Mesenchymal stem cell (in vitro differentiated cells and primary cell): Measurements from ENCODE around the gene MPDU1.

Experiments used
- DNase-seq: peaks from one replicate; pipeline ENCODE4 v3.0.0-alpha.2; 2013
- H2AFZ ChIP-seq: one replicate; pipeline ENCODE4 v1.6.1; 2013; ENCODE audit warnings: low read depth, mild to moderate bottlenecking, control low read depth, inconsistent platforms, low read length, moderate library complexity
- H2AK5ac ChIP-seq: 2 replicates; pipeline ENCODE4 v1.6.1; 2013; ENCODE audit warnings: low read length, moderate library complexity, mild to moderate bottlenecking, inconsistent platforms; ENCODE audit not compliant: severe bottlenecking
- H2BK120ac ChIP-seq: one replicate; pipeline ENCODE4 v1.6.1; 2013; ENCODE audit warnings: low read depth, mild to moderate bottlenecking, inconsistent platforms, low read length, moderate library complexity
- H2BK12ac ChIP-seq, 2 experiments: one replicate each; pipeline ENCODE4 v1.6.1; 2013; ENCODE audit warnings: inconsistent platforms in 2 of 2, low read length in 2 of 2, mild to moderate bottlenecking in 2 of 2, moderate library complexity in 2 of 2, control low read depth in 1 of 2
- H2BK15ac ChIP-seq: one replicate; pipeline ENCODE4 v1.6.1; 2013; ENCODE audit warnings: mild to moderate bottlenecking, low read depth, inconsistent platforms; ENCODE audit not compliant: poor library complexity, severe bottlenecking
- H2BK5ac ChIP-seq: 2 replicates; pipeline ENCODE4 v1.6.1; 2013; ENCODE audit warnings: low read depth, mild to moderate bottlenecking, low read length, control low read depth, inconsistent platforms; ENCODE audit not compliant: poor library complexity, severe bottlenecking
- H3K14ac ChIP-seq, 2 experiments: one replicate each; pipeline ENCODE4 v1.6.1; 2013; ENCODE audit warnings: inconsistent platforms in 2 of 2, low read length in 2 of 2, control low read depth in 1 of 2, mild to moderate bottlenecking in 1 of 2, moderate library complexity in 1 of 2
- H3K18ac ChIP-seq, 2 experiments: one replicate each; pipeline ENCODE4 v1.6.1; 2013; ENCODE audit warnings: inconsistent platforms in 2 of 2, low read length in 2 of 2, control low read depth in 1 of 2, low read depth in 1 of 2, mild to moderate bottlenecking in 1 of 2
- H3K23ac ChIP-seq, 2 experiments: one replicate each; pipeline ENCODE4 v1.6.1; 2013; ENCODE audit warnings: inconsistent platforms in 2 of 2, low read length in 2 of 2, mild to moderate bottlenecking in 2 of 2, moderate library complexity in 2 of 2, control low read depth in 1 of 2
- H3K27ac ChIP-seq: 2 replicates; pipeline ENCODE4 v1.5.1; 2013; ENCODE audit warnings: mild to moderate bottlenecking, moderate library complexity, low read length, control low read depth, inconsistent platforms; ENCODE audit not compliant: poor library complexity, severe bottlenecking
- H3K27me3 ChIP-seq, 2 experiments: 2 replicates each; pipeline versions ENCODE4 v1.6.1 to v1.7.0; 2013; ENCODE audit warnings: low read length in 2 of 2, mild to moderate bottlenecking in 2 of 2, moderate library complexity in 2 of 2, control low read depth in 1 of 2, inconsistent platforms in 1 of 2; ENCODE audit not compliant: control insufficient read depth in 1 of 2, insufficient read depth in 1 of 2
- H3K36me3 ChIP-seq, 2 experiments: 2 replicates each; pipeline versions ENCODE4 v1.6.1 to v1.7.0; 2013; ENCODE audit warnings: low read length in 2 of 2, control low read depth in 1 of 2, inconsistent platforms in 1 of 2, low read depth in 1 of 2, mild to moderate bottlenecking in 1 of 2; ENCODE audit not compliant: insufficient read depth in 2 of 2, control insufficient read depth in 1 of 2
- H3K4ac ChIP-seq, 2 experiments: one replicate each; pipeline ENCODE4 v1.6.1; 2013; ENCODE audit warnings: inconsistent platforms in 2 of 2, low read length in 2 of 2, mild to moderate bottlenecking in 2 of 2, moderate library complexity in 2 of 2, control low read depth in 1 of 2, low read depth in 1 of 2
- H3K4me1 ChIP-seq: 2 replicates; pipeline ENCODE4 v1.6.1; 2013; ENCODE audit warnings: low read depth, low read length, control low read depth; ENCODE audit not compliant: control insufficient read depth, insufficient read depth
- H3K4me2 ChIP-seq: 2 replicates; pipeline ENCODE4 v1.6.1; 2013; ENCODE audit warnings: low read length, mild to moderate bottlenecking, inconsistent platforms; ENCODE audit not compliant: poor library complexity, severe bottlenecking
- H3K4me3 ChIP-seq, 2 experiments: 2 replicates each; pipeline versions ENCODE4 v1.5.1 to v1.7.0; 2013; ENCODE audit warnings: low read length in 2 of 2, mild to moderate bottlenecking in 2 of 2, control low read depth in 1 of 2, low read depth in 1 of 2; ENCODE audit not compliant: insufficient read depth in 1 of 2
- H3K79me1 ChIP-seq: replicated peaks from 2 replicates; pipeline ENCODE4 v1.6.1; 2013; ENCODE audit warnings: mild to moderate bottlenecking, control low read depth, low read length, inconsistent platforms; ENCODE audit not compliant: poor library complexity, severe bottlenecking
- H3K9ac ChIP-seq: 2 replicates; pipeline ENCODE4 v1.7.0; 2013; ENCODE audit warnings: mild to moderate bottlenecking, low read length, moderate library complexity
- H3K9me3 ChIP-seq: 2 replicates; pipeline ENCODE4 v1.7.0; 2013; ENCODE audit warnings: mild to moderate bottlenecking, low read length; ENCODE audit not compliant: control insufficient read depth
- H4K8ac ChIP-seq: one replicate; pipeline ENCODE4 v1.6.1; 2013; ENCODE audit warnings: inconsistent platforms, mild to moderate bottlenecking, low read length, moderate library complexity
- H4K91ac ChIP-seq: one replicate; pipeline ENCODE4 v1.6.1; 2013; ENCODE audit warnings: mild to moderate bottlenecking, low read length, inconsistent platforms
- WGBS: methylation state at CpG from one replicate; pipeline ENCODE4 v1.1.7; 2013; ENCODE audit warnings: mixed read lengths; 5-methylcytosine and 5-hydroxymethylcytosine counted together

MPDU1 gene

DNA sequence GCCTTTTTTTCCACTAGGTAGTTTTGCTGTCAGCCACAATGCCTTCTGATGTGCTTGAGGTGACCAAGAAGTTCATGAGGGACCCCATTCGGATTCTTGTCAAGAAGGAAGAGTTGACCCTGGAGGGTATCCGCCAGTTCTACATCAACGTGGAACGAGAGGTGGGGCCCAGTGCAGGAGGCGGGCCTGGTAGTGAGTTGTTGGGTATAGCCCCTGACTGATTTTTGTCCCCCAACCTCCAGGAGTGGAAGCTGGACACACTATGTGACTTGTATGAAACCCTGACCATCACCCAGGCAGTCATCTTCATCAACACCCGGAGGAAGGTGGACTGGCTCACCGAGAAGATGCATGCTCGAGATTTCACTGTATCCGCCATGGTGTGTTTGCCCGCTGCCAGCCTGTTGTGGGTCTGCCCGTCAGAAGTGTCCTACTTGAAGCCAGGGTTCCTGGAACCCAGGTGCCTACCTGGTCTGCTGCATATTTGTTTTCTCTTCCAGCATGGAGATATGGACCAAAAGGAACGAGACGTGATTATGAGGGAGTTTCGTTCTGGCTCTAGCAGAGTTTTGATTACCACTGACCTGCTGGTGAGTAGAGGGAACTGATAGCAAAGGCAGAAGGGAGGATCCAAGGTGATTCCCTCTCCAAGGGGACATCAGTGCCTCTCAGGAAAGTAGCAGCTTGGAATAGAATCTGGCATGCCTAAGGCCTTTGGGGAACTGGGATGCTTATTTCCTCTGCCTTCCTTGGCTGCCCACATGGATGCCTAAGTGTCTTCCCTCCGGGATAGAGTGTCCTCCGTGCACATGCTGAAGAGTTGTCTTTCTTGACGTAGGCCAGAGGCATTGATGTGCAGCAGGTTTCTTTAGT is 6.1 kb upstream of the MPDU1 start:
- Histone ChIP-seq H2BK12ac (no peak overlapping the region), H2AK5ac (no peak overlapping the region), H3K9ac (peak overlapping the region; percentile 98), H3K4me2 (no peak overlapping the region), H3K9me3 (no peaks in the 10 kb centered on the region), H3K27me3 (no peaks in the 10 kb centered on the region), H3K23ac (no peak overlapping the region), H3K14ac (no peak overlapping the region), H2BK120ac (no peak overlapping the region), H2BK5ac (no peak overlapping the region), H3K18ac (no peak overlapping the region), H3K27ac (no peak overlapping the region), H2AFZ (no peak overlapping the region), H3K4me1 (peaks cover 26% of the 10 kb centered on the region), H3K4ac (no peak overlapping the region), H3K4me3 (no peak overlapping the region), H3K36me3 (peaks cover 60 to 77% of the 10 kb centered on the region in 2 experiments), H2BK15ac (no peak overlapping the region), H4K8ac (no peak overlapping the region), H4K91ac (no peak overlapping the region), H3K79me1 (peaks cover 2% of the 10 kb centered on the region)
- DNase-seq = no peak
- WGBS = 89% methylated on average over 17 of the region's 17 CpGs

DNA sequence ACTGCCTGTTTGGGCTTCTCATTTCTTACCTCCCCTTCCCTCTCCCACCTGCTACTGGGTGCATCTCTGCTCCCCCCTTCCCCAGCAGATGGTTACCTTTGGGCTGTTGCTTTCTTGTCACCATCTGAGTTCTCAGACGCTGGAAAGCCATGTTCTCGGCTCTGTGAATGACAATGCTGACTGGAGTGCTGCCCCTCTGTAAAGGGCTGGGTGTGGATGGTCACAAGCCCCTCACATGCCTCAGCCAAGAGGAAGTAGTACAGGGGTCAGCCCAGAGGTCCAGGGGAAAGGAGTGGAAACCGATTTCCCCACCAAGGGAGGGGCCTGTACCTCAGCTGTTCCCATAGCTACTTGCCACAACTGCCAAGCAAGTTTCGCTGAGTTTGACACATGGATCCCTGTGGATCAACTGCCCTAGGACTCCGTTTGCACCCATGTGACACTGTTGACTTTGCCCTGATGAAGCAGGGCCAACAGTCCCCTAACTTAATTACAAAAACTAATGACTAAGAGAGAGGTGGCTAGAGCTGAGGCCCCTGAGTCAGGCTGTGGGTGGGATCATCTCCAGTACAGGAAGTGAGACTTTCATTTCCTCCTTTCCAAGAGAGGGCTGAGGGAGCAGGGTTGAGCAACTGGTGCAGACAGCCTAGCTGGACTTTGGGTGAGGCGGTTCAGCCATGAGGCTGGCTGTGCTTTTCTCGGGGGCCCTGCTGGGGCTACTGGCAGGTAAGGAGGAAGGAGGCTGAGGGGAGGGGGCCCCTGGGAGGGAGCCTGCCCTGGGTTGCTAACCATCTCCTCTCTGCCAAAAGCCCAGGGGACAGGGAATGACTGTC is 4.4 kb upstream of the MPDU1 start, which contains the start of gene CD68:
CD68 (plus strand) TSS at position 638 of the 833 bp plus-strand sequence; CDS start at position 678, 40 bp downstream.
- Histone ChIP-seq H2BK15ac (peak within 1 kb of the TSS; percentile 87), H3K23ac (no peak within 1 kb of the TSS), H3K14ac (peak within 1 kb of the TSS in 1 of 2 experiments; percentile 84), H3K36me3 (peaks cover 57 to 80% of the 10 kb centered on the region in 2 experiments), H3K4me3 (peak within 1 kb of the TSS in 1 of 2 experiments; percentile 80), H3K27ac (peak within 1 kb of the TSS; percentile 59), H2AFZ (no peak within 1 kb of the TSS), H3K4me2 (no peak within 1 kb of the TSS), H4K8ac (peak within 1 kb of the TSS; percentile 88), H4K91ac (peak within 1 kb of the TSS; percentile 92), H3K18ac (peak within 1 kb of the TSS; percentile 23 to 62), H2BK12ac (peak within 1 kb of the TSS; percentile 19 to 82), H3K79me1 (peaks cover 10% of the 10 kb centered on the region), H3K27me3 (no peaks in the 10 kb centered on the region), H3K9ac (peak within 1 kb of the TSS; percentile 89), H2BK120ac (peak within 1 kb of the TSS; percentile 55), H2BK5ac (no peak within 1 kb of the TSS), H3K4ac (peak within 1 kb of the TSS; percentile 6 to 79), H2AK5ac (no peak within 1 kb of the TSS), H3K4me1 (peaks cover 34% of the 10 kb centered on the region), H3K9me3 (no peaks in the 10 kb centered on the region)
- 28% methylated on average over 5 of the region's 7 CpGs for WGBS
- peak; percentile 98 for DNase-seq

DNA sequence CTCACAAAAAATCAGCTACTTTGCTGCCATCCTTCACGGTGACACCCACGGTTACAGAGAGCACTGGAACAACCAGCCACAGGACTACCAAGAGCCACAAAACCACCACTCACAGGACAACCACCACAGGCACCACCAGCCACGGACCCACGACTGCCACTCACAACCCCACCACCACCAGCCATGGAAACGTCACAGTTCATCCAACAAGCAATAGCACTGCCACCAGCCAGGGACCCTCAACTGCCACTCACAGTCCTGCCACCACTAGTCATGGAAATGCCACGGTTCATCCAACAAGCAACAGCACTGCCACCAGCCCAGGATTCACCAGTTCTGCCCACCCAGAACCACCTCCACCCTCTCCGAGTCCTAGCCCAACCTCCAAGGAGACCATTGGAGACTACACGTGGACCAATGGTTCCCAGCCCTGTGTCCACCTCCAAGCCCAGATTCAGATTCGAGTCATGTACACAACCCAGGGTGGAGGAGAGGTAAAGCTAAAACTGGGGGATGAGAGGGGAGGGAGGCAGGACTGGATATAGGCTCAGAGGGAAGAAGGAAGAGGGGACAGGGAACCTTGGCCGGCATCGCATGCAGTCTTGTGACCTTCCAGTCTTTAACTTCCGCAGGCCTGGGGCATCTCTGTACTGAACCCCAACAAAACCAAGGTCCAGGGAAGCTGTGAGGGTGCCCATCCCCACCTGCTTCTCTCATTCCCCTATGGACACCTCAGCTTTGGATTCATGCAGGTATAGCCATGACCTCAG is 3.6 kb upstream of the MPDU1 start:
- no peaks in the 10 kb centered on the region for H3K27me3 ChIP-seq
- H3K36me3 ChIP-seq = peaks cover 49 to 76% of the 10 kb centered on the region in 2 experiments
- no peak overlapping the region for H3K4me2 ChIP-seq
- H3K18ac ChIP-seq = peak overlapping the region; percentile 23 to 62
- peak overlapping the region; percentile 88 for H4K8ac ChIP-seq
- peaks cover 32% of the 10 kb centered on the region for H3K4me1 ChIP-seq
- peak overlapping the region; percentile 59 for H3K27ac ChIP-seq
- peak overlapping the region; percentile 19 to 82 for H2BK12ac ChIP-seq
- H2BK15ac ChIP-seq = peak overlapping the region; percentile 87
- H2AK5ac ChIP-seq = no peak overlapping the region
- H2BK120ac ChIP-seq = peak overlapping the region; percentile 55
- H3K4me3 ChIP-seq = peak overlapping the region in 1 of 2 experiments; percentile 80
- peak overlapping the region; percentile 89 for H3K9ac ChIP-seq
- H4K91ac ChIP-seq = peak overlapping the region; percentile 92
- H3K23ac ChIP-seq = no peak overlapping the region
- peak overlapping the region; percentile 6 to 79 for H3K4ac ChIP-seq
- H2AFZ ChIP-seq = no peak overlapping the region
- peaks cover 11% of the 10 kb centered on the region for H3K79me1 ChIP-seq
- H2BK5ac ChIP-seq = no peak overlapping the region
- WGBS = 95% methylated on average over 10 of the region's 12 CpGs
- H3K14ac ChIP-seq = peak overlapping the region in 1 of 2 experiments; percentile 84
- no peak for DNase-seq
- no peaks in the 10 kb centered on the region for H3K9me3 ChIP-seq
